HG03196 (cell line): ENCODE results near the gene BEAN1.
A peak's percentile ranks its signal among the peaks of the same experiment; 100 is the strongest.

Experiments used
- ATAC-seq: cut with Tn5 transposase; IDR thresholded peaks from one replicate; pipeline ENCODE4 v1.9.1; 2021; ENCODE audit not compliant: unreplicated experiment

The BEAN1 gene

GRCh38 chr16:66517586-66518263, 90.6 kb downstream of the BEAN1 start:
- no peak for ATAC-seq

- no peak for ATAC-seq
Measured at GRCh38 chr16:66519482-66520373, 92.6 kb downstream of the BEAN1 start.

DNA sequence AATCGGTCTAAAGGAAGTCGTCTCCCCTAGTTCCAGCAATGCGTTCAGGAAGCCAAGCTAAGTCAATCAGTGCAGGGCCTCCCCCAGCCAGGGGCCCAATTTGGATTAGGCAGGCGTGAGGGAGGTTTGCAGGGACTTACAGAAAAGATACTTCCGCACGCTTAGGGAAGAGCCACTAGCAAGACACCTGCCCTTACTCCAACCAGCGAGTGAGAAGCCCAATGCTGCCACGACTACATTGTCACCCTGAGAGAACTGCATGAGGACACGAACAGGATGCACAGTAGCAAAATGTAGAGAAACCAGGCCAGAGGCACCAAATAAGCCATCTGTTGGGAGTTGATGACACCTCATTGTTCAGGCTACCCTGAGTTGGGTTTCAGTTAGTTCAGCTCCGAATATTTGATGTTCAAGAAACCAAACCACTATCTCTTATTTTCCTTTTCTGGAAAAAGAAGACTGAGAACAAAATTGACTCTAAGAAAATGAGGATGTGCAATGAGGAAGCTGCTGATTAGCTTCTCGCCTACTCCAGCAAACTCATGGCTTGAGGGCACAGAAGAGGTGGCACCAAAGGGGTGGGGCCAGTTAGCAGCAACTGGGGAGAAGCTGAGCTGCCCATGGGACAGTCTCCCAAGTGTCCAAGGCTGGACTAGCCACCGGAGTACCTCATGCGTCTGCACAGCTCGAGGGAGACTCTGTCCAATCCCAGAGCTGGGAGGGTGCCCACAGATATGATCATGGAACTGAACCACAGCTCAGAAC, 93.5 kb downstream of the BEAN1 start:
- ATAC-seq: no peak

GRCh38 chr16:66521252-66521713, 94.2 kb downstream of the BEAN1 start:
- no peak for ATAC-seq

GRCh38 chr16:66521951-66522771, 95.1 kb downstream of the BEAN1 start:
- peak; percentile 61 for ATAC-seq

- no peak for ATAC-seq
Measured at GRCh38 chr16:66522816-66523590, 95.9 kb downstream of the BEAN1 start.

DNA sequence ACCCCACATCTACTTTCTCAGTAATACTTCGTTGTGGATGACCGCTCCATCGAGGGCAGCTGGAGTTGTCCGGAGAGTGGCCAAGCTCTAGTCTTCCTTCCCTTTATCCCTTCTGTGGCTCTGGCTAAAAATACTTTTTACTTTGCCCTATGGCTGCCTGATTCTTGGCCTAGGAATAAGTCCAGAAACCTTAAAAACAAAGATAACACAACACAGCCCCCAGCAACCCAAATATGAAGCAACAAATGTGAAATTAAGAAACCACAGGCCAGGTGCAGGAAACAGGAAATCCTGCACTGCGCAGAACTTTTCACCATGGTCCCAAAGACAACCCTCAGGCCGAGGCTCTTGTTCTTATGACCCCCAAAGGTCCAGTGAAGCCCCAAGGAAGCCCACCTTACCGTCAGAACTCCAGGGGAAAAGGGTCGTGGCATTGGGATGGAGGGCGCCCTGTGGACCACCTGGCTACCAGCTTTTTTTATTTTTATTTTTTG, 96.8 kb downstream of the BEAN1 start:
- no peak for ATAC-seq

GRCh38 chr16:66524601-66525164, 97.6 kb downstream of the BEAN1 start:
- ATAC-seq: peak; percentile 52

GRCh38 chr16:66525396-66526180, 98.5 kb downstream of the BEAN1 start:
- ATAC-seq: no peak

DNA sequence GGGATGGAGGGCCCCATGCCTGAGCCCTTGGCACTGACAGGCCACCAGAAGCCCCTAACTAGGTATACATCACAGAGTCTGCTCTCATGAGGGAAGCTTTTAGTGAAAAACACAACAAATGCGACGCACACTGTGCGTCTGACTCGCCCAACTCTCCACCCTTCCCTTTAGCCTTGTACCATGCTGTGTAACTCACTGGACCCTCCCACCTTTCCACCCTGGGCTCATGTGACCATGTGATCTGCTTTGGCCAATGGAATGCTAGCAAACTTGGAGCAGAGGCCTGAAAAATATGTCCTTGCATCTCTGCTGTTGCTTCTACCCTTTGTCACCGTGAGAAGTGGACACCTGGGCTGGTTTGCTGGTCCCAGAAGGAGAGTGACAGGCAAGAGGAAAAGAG, 101.2 kb downstream of the BEAN1 start:
- no peak for ATAC-seq

GRCh38 chr16:66529475-66529874, 102.4 kb downstream of the BEAN1 start:
- ATAC-seq: no peak
